ENCODE data around the gene NEGR1.
A peak's percentile ranks its signal among the peaks of the same experiment; 100 is the strongest.

NEGR1 gene

DNA sequence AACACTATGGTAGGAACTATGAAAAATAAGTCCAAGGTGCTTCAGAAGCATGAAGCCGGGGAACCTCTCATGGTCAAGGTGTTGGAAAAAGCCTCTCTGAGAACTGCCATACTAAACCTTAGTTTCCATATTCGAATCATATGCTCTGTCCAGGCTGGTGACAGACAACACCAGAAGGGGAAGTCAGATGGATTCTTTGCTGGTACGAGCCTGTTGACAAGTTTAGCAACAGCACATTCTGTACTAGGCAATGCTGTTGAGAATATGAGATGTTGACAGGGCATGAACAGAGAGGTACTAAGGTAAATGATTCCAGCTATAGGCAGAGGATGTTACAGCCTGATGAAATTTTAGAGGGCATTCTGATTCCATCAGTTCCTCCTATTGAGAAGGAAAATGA is 740.2 kb downstream of the NEGR1 start:
- DNase-seq (ENCODE audit: low read depth), result no peak
- TF ChIP-seq, protein P1, sequence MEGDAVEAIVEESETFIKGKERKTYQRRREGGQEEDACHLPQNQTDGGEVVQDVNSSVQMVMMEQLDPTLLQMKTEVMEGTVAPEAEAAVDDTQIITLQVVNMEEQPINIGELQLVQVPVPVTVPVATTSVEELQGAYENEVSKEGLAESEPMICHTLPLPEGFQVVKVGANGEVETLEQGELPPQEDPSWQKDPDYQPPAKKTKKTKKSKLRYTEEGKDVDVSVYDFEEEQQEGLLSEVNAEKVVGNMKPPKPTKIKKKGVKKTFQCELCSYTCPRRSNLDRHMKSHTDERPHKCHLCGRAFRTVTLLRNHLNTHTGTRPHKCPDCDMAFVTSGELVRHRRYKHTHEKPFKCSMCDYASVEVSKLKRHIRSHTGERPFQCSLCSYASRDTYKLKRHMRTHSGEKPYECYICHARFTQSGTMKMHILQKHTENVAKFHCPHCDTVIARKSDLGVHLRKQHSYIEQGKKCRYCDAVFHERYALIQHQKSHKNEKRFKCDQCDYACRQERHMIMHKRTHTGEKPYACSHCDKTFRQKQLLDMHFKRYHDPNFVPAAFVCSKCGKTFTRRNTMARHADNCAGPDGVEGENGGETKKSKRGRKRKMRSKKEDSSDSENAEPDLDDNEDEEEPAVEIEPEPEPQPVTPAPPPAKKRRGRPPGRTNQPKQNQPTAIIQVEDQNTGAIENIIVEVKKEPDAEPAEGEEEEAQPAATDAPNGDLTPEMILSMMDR (IDR thresholded peaks at IDR 0.05; ENCODE audit: low read depth, low read length, missing control alignments), result no peak
- H3K4me3 ChIP-seq (ENCODE audit: low read depth, low read length), result no peak overlapping the region

DNA sequence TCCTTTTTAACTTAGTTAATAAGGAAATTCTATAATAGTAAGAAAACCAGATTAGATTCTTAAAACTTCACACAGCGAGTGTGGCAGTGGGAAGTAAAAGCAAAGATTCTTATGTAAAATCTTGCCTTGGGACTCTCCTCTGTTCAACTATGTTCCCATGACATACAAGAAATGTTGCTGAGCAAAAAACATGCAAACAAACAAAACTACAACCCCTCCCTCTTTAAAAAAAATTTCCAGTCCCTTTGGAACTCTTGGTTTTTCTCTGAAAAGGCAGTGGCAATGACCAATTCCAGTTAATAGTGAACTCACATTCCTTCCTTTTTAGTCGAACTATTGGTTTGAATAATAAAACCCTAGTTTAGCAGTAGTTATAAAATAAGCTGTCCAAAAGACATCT is 748.4 kb downstream of the NEGR1 start:
- H3K4me3 ChIP-seq (ENCODE audit: low read depth, low read length), result no peak overlapping the region
- TF ChIP-seq, protein P1 (IDR thresholded peaks at IDR 0.05; ENCODE audit: low read depth, low read length, missing control alignments), result no peak
- DNase-seq (ENCODE audit: low read depth), result no peak

DNA sequence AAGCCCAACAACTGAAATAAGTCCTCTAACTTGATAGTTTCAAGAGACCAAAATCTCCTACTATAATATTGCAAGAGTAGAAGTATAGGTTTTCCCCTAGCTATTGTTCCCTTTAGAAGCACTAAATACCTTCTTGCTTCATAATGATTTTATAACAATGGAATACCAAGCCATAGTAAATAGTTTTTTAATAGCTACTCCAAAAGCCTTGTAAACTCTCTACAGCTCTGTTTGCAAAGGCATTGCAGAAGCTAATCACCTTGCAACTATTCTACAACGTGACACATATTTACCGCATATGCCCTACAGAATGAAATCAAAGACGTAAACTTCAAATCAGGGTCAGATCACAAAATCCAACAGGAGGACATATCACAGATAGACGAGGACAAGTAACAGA is 750.0 kb downstream of the NEGR1 start:
- DNase-seq (ENCODE audit: low read depth), result no peak
- no peak overlapping the region for H3K4me3 ChIP-seq (ENCODE audit: low read depth, low read length)
- TF ChIP-seq, protein P1 (IDR thresholded peaks at IDR 0.05; ENCODE audit: low read depth, low read length, missing control alignments), result no peak

DNA sequence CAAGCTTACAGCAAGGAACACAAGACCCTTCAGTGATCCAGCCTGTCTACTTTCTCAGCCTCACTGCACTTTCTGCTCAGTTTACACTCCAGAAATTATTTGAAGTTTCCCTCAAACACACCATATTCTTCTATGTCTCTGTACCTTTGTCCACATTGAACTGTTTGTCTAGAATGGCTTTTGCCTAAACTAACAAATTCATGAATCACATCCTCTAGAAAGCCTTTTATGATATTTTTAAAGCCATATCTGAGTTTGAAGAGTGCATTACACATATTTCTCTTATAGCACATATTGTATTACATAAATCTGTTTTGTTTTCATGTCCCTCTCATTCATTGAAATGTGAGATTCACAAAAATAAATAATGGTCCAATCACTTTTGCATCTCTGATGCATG is 755.5 kb downstream of the NEGR1 start:
- no peak for DNase-seq (ENCODE audit: low read depth)
- TF ChIP-seq, protein P1 (IDR thresholded peaks at IDR 0.05; ENCODE audit: low read depth, low read length, missing control alignments), result no peak

DNA sequence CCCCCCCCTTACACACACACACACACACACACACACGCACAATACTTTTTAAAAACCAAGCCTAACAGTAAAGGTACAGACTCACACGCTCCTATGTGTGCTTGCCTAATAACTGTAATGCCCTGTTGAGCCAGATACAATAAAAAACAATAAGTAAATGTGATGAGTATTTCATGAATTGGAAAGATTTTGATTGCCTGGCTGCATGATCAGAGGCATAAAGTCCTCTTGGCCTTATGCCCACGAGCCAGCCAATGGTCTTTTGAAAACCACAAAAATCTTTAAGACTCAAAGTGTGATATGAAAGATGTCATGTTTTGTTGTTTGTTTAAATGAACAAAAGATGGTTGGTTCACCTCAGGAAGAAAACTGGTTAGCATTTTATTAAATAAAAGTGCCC is 759.6 kb downstream of the NEGR1 start:
- TF ChIP-seq, protein P1 (IDR thresholded peaks at IDR 0.05; ENCODE audit: low read depth, low read length, missing control alignments), result no peak
- DNase-seq (ENCODE audit: low read depth), result no peak
- H3K4me3 ChIP-seq (ENCODE audit: low read depth, low read length), result no peak overlapping the region

More for the DNA sequence above, 755.5 kb downstream of the NEGR1 start:
- H3K4me3 ChIP-seq (ENCODE audit: low read depth, low read length), result no peak overlapping the region

DNA sequence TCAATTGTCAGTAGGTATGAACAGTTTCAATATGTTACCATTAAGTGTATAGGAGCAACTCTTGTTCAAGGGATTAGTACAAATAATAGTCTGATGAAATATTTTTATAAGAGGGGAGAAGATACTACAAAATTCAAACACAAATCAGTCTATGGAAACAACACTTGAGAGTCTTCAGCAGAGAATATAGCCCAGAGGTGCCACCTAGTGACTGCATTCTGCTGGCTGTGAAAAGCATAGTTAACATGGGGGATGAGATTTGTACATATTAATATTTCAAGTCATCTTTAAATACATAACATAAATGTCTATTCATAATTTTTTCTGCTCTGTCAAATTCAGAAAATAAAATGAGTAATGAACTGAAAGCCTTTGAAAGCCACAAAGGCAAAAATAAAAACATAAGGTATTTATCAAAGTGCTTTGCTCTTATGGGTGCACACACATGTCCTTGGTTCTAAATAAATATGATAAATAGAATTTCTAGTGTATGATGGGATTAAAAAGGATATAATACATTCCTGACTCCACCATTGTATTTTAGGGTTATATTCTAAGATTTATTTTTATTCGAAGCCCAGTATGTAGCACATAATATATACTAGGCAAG is 760.6 kb downstream of the NEGR1 start:
- DNase-seq (ENCODE audit: low read depth), result no peak
- TF ChIP-seq, protein P1 (IDR thresholded peaks at IDR 0.05; ENCODE audit: low read depth, low read length, missing control alignments), result peak; percentile 47
- no peak overlapping the region for H3K4me3 ChIP-seq (ENCODE audit: low read depth, low read length)

DNA sequence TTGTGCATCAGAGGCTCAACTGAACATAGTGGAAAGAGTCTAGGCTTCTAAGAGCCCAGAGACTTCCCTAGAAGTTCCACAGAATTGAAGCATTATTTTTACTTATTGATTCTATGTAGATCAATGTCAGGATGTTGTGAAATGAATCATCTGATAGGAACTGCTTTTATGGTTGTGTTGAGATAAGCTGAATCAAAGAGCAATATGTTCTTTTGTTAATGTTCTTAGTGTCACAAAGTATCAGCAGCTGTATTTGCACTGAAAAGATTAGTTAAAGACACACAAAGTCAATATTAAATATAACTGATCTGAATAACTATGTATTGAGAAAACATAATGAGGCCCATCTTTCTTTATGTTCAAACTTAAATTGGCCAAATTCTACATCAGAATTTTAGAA is 770.8 kb downstream of the NEGR1 start:
- DNase-seq (ENCODE audit: low read depth), result no peak
- H3K4me3 ChIP-seq (ENCODE audit: low read depth, low read length), result no peak overlapping the region
- TF ChIP-seq, protein P1 (IDR thresholded peaks at IDR 0.05; ENCODE audit: low read depth, low read length, missing control alignments), result no peak
